Measurements from ENCODE around the gene WNT3. TPM values are rescaled to one million over a fixed set of nuclear protein-coding genes. Genes with fewer than 3 reads are reported as not detected.

The WNT3 gene
- total and polyA plus RNA-seq, 4 donors: 0.74 to 2.9 (median 1.4) TPM

DNA sequence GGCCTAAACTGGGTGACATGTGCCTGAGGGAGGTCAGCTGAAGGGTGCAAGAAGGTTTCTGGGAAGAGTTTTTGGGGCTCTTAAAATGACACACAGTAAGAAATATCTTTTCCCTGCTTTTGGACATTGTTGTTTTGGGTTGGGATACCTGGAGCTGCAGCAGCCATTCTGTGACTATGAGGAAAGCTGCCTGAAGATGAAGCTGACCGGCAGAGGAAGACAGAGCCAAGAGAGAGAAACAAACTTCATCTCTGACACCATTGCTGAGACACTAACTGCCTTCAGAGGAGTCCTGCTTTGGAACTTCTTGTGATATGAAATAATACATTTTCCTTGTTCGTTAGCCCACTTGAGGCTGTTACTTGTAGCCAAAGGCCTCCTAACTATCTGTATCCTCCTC is 8.8 kb upstream of the WNT3 start:
- Histone ChIP-seq H3K9me3 (ENCODE audit: control insufficient read depth in 4 of 4, insufficient read depth in 3 of 4, low read length in 3 of 4) (peaks cover 0 to 3% (median 0%) of the 10 kb centered on the region in 4 donors), H3K27me3 (ENCODE audit: control insufficient read depth in 3 of 3, insufficient read depth in 3 of 3, low read length in 2 of 3) (peaks cover 1 to 15% (median 9%) of the 10 kb centered on the region in 3 donors), H3K4me3 (no peak overlapping the region), H3K27ac (ENCODE audit: low read depth in 1 of 2, low read length in 1 of 2) (no peak overlapping the region), H3K4me1 (ENCODE audit: control insufficient read depth in 5 of 5, insufficient read depth in 5 of 5, low read length in 5 of 5) (peaks cover 0 to 4% (median 0%) of the 10 kb centered on the region in 5 donors), H3K9ac (ENCODE audit: insufficient read depth in 1 of 2, low read length in 2 of 2) (no peak overlapping the region), H3K36me3 (ENCODE audit: control insufficient read depth in 4 of 4, insufficient read depth in 4 of 4, low read length in 4 of 4) (no peaks in the 10 kb centered on the region)
- no peak for DNase-seq
- TF ChIP-seq CTCF (IDR thresholded peaks at IDR 0.05; ENCODE audit: control extremely low read depth, extremely low read depth): no peak
- 88 to 90% methylated on average over 2 of the region's 2 CpGs for WGBS, 2 donors
- ATAC-seq (ENCODE audit: insufficient read depth, low FRiP score): no peak

- no peak for TF ChIP-seq CTCF (IDR thresholded peaks at IDR 0.05; ENCODE audit: control extremely low read depth, extremely low read depth)
- Histone ChIP-seq H3K4me3 (no peak overlapping the region), H3K27me3 (ENCODE audit: control insufficient read depth in 3 of 3, insufficient read depth in 3 of 3, low read length in 2 of 3) (peaks cover 8 to 27% (median 19%) of the 10 kb centered on the region in 3 donors), H3K4me1 (ENCODE audit: control insufficient read depth in 5 of 5, insufficient read depth in 5 of 5, low read length in 5 of 5) (peaks cover 0 to 1% (median 0%) of the 10 kb centered on the region in 5 donors), H3K9ac (ENCODE audit: insufficient read depth in 1 of 2, low read length in 2 of 2) (no peak overlapping the region), H3K36me3 (ENCODE audit: control insufficient read depth in 4 of 4, insufficient read depth in 4 of 4, low read length in 4 of 4) (no peaks in the 10 kb centered on the region), H3K9me3 (ENCODE audit: control insufficient read depth in 4 of 4, insufficient read depth in 3 of 4, low read length in 3 of 4) (peaks cover 0 to 5% (median 0%) of the 10 kb centered on the region in 4 donors), H3K27ac (ENCODE audit: low read depth in 1 of 2, low read length in 1 of 2) (no peak overlapping the region)
- no peak for ATAC-seq (ENCODE audit: insufficient read depth, low FRiP score)
- 65 to 70% methylated on average over 1 of the region's 1 CpG for WGBS, 2 donors
- no peak for DNase-seq
These were observed 7.6 kb upstream of the WNT3 start for GRCh38 chr17:46826116-46826515.

DNA sequence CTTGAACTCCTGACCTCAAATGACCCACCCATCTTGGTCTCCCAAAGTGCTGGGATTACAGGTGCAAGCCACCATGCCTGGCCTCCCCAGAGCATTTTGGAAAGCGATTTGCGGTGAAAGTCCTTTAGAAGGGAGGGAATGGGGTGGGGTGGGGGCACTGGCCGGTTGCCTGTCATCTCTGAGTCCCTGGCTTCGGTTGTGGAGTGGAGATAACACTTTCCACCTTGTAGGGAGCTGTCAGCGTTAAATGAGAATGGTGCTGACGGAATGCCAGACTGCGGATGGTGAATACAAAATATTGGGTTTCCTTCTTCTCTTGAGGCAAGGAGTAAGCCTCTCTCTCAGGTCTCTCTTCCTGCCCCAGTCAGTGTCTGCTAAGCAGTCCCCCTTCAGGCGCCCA is 5.2 kb upstream of the WNT3 start:
- DNase-seq: no peak
- Histone ChIP-seq H3K4me1 (ENCODE audit: control insufficient read depth in 5 of 5, insufficient read depth in 5 of 5, low read length in 5 of 5) (peaks cover 0 to 14% (median 0%) of the 10 kb centered on the region in 5 donors), H3K27me3 (ENCODE audit: control insufficient read depth in 3 of 3, insufficient read depth in 3 of 3, low read length in 2 of 3) (peaks cover 8 to 50% (median 39%) of the 10 kb centered on the region in 3 donors), H3K27ac (ENCODE audit: low read depth in 1 of 2, low read length in 1 of 2) (no peak overlapping the region), H3K4me3 (no peak overlapping the region), H3K36me3 (ENCODE audit: control insufficient read depth in 4 of 4, insufficient read depth in 4 of 4, low read length in 4 of 4) (no peaks in the 10 kb centered on the region), H3K9me3 (ENCODE audit: control insufficient read depth in 4 of 4, insufficient read depth in 3 of 4, low read length in 3 of 4) (peaks cover 0 to 5% (median 0%) of the 10 kb centered on the region in 4 donors), H3K9ac (ENCODE audit: insufficient read depth in 1 of 2, low read length in 2 of 2) (no peak overlapping the region)
- no peak for ATAC-seq (ENCODE audit: insufficient read depth, low FRiP score)
- no peak for TF ChIP-seq CTCF (IDR thresholded peaks at IDR 0.05; ENCODE audit: control extremely low read depth, extremely low read depth)
- WGBS, 2 donors: 73 to 85% methylated on average over 8 of the region's 8 CpGs

DNA sequence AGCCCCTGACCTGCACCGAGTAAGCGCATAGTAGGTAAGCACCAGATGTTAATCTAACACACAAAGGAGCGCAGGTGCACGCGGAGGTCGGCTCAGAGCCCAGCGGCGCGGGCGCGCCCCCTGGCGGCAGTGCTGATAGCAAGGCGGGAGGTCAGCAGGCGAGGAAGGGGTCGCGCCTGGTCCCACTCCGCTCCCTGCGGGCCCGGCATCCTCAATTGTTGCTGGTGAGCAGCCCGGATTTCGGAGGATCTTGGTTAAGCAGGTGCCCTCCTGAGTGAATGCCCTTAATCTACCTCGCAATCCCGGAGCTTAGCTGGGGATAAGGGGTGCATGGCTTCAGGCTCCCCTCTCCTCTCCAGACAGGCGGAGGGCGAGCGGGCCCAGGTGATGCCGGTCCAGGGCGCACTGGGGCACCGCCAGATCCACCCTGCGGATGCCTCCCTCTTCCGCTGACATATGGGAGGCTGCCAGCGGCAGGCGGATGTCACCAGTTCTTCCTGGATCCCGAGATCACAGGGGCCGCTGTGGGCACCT is 4.0 kb upstream of the WNT3 start:
- no peak overlapping the region for H3K4me3 ChIP-seq
- DNase-seq: no peak
- no peak for TF ChIP-seq CTCF (IDR thresholded peaks at IDR 0.05; ENCODE audit: control extremely low read depth, extremely low read depth)
- H3K4me1 ChIP-seq (ENCODE audit: control insufficient read depth in 5 of 5, insufficient read depth in 5 of 5, low read length in 5 of 5): peaks cover 0 to 15% (median 0%) of the 10 kb centered on the region in 5 donors
- 21 to 22% methylated on average over 35 of the region's 35 CpGs for WGBS, 2 donors
- peaks cover 8 to 61% (median 48%) of the 10 kb centered on the region in 3 donors for H3K27me3 ChIP-seq (ENCODE audit: control insufficient read depth in 3 of 3, insufficient read depth in 3 of 3, low read length in 2 of 3)
- no peak overlapping the region for H3K27ac ChIP-seq (ENCODE audit: low read depth in 1 of 2, low read length in 1 of 2)
- no peak for ATAC-seq (ENCODE audit: insufficient read depth, low FRiP score)
- peaks cover 0 to 5% (median 0%) of the 10 kb centered on the region in 4 donors for H3K9me3 ChIP-seq (ENCODE audit: control insufficient read depth in 4 of 4, insufficient read depth in 3 of 4, low read length in 3 of 4)
- no peak overlapping the region for H3K9ac ChIP-seq (ENCODE audit: insufficient read depth in 1 of 2, low read length in 2 of 2)
- H3K36me3 ChIP-seq (ENCODE audit: control insufficient read depth in 4 of 4, insufficient read depth in 4 of 4, low read length in 4 of 4): no peaks in the 10 kb centered on the region
